AG09309 (cell line): ENCODE data around the gene IL17RB.

Source experiments
- DNase-seq: peaks from one replicate; pipeline ENCODE4 v3.0.0-alpha.2; 2010; ENCODE audit warnings: low read depth
- H3K4me3 ChIP-seq: 2 replicates; pipeline ENCODE4 v1.5.1; 2011; ENCODE audit warnings: mild to moderate bottlenecking, low read depth, low read length, moderate library complexity; ENCODE audit not compliant: control insufficient read depth
- TF ChIP-seq, protein P1 (sequence below): IDR thresholded peaks from 2 replicates; pipeline ENCODE4 v1.5.1; 2011; ENCODE audit warnings: mild to moderate bottlenecking, low read depth, low read length, inconsistent platforms; ENCODE audit not compliant: insufficient read depth, control insufficient read depth; ENCODE audit errors: missing control alignments

The IL17RB gene

DNA sequence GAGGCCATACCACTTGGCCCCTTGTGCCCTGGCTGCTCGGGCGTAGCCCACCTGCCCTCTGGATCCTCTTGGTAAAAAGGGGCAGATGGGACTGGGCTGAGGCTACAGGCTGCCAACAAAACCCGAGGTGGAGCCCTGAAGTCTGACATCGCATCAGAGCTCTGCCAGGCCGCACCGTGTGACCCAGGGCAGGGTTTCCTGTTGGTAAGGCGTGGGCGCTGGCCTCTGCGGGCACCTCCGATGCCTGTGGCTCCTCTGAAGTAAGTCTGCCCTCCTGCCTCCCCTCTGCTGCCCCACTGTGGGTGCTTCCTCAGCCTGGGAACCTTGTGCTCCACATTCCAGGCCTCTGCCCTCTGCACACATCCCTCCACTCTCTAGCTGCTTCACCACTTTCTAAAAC, 9.0 kb upstream of the IL17RB start:
- TF ChIP-seq, protein P1, sequence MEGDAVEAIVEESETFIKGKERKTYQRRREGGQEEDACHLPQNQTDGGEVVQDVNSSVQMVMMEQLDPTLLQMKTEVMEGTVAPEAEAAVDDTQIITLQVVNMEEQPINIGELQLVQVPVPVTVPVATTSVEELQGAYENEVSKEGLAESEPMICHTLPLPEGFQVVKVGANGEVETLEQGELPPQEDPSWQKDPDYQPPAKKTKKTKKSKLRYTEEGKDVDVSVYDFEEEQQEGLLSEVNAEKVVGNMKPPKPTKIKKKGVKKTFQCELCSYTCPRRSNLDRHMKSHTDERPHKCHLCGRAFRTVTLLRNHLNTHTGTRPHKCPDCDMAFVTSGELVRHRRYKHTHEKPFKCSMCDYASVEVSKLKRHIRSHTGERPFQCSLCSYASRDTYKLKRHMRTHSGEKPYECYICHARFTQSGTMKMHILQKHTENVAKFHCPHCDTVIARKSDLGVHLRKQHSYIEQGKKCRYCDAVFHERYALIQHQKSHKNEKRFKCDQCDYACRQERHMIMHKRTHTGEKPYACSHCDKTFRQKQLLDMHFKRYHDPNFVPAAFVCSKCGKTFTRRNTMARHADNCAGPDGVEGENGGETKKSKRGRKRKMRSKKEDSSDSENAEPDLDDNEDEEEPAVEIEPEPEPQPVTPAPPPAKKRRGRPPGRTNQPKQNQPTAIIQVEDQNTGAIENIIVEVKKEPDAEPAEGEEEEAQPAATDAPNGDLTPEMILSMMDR: no peak
- no peak for DNase-seq
- no peak overlapping the region for H3K4me3 ChIP-seq

DNA sequence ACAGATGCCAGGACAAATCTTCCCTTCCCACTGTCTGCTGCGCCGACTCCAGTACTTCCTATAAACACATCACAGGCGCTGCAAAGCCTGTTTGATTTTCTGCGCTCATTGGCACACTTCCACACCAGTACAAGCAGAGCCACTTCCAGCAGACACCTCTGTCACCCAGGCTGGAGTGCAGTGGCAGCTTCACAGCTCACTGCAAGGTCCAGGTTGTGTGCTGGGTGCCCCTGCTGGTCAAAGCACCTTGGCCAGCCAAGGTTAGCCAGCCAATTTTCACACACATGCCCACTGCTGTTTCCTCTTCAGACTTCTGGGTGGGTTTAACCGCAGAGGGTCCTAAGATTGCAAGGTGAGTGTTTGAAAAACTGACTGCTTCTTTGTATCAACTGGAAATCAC, 5.1 kb upstream of the IL17RB start:
- TF ChIP-seq, protein P1: no peak

DNA sequence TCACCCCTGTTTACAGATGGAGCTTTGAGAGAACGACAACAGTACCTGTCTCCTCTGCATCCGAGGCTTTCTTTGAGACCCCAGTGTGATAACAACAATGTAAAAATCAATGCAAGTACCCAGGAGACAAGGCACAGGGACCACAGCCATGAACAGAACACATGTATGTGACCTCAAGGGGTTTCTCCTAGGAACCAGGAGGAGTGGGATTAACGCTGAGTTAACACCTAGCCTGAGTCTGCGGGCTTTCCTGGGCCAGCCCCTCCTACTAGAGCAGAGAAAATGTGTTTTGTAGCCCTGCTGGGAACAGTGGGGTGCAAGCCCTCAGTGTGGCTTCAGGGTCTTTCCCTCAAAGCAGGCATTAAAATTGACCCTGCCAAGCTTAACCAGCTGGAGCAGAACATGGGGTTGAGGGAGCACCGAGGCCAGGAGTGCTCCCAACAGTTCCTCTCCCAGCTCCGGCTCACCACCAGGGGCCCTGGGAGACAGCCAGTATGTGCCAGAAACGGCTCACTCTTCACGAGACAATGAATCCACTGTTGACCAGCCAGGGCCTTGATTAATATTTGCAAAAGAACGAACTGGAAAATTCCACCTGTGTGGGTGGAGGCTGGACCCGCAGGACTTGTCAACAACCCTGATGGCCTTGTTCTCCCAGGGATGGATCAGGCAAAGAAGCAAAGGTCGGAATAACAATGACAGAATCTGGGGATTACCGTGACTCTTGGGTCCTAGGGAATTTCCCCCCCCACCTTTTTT, 3.8 kb upstream of the IL17RB start:
- DNase-seq: no peak
- TF ChIP-seq, protein P1: peak; percentile 12
- no peak overlapping the region for H3K4me3 ChIP-seq

More for the DNA sequence above, 5.1 kb upstream of the IL17RB start:
- no peak overlapping the region for H3K4me3 ChIP-seq
- no peak for DNase-seq

DNA sequence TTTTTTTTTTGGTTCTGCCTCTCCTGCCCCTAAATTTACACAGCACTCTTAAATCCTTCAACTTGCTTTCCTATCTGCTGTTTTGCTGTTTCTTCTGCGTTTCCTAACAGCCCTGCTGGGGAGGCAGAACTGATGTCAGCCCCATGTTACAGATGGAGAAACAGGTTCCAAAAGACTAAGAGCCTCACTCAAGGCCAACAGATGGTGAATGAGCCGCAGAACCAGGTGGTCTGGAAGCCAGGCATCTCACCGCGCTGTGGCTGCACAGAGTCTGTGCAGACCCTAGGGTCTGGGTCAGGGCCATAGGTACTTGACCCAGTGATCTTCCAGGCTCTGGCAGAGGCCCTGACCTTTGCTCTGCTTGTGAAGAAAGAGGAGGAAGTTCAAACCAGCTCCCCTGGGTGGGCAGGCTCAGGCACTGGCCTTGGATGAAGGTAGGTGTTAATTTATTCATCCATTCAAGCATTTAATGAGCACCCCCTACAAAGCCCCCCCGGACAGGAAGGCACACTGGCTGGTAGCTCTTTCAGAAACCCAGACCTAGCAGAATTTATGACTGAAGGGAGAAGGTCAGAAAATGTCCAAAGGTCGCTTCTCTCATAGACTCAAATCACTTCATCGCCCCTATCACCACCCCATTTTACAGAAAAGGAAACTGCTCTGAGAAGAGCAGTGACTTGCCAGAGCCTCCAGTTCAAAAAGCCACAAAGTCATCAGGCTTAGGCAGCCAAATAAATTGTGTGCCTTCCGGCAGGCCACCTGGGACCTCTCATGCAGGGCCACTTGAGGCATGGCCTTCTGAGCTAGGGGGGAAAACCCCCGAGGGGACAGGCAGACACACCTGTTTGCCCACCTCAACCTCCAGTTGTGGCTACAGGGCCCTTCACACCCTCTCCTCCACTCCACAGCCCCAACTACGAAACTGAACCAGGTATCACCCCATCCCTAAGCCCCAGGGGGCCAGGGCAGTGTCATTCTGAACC, 2.9 kb upstream of the IL17RB start:
- TF ChIP-seq, protein P1: no peak
- no peak overlapping the region for H3K4me3 ChIP-seq
- no peak for DNase-seq

DNA sequence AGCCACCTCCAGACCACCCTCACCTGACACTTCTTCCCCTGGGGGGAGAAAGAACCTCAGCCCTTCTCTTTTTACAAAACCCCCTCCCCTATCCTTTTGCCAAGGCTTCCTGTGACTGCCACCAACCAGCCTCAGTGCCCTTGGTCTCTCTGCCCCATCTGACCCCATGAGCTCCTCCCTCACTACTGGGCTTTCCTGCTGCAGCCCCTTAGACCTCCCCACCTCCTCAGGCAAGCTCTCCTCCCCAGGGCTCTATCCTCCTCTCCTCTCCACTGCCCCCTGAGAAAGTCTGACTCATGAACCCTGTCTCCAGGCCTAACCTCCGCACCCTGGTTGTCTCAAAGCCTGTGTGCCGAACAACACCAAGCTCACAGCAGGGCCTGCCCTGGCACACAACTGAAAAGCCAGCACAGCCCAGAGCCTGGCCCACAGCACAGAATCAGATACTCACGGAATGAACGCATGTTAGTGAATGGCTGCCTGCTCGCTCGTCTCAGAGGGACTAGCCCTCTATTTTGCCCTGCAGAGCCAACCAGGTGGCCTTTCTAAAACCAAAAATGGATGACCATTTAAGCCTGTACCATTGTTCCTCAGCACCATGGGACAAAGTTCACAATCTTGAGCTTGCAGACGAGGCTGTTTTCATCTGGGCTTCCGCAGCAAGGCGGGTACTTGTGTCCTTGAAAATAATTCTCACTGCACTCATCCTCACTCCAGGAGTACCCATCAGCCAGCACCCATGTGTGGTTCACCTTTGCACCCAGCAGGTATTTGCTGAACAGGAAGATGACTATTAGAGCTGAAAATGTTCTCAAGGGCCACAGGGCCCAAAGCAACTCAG, 1.9 kb upstream of the IL17RB start:
- TF ChIP-seq, protein P1: no peak
- H3K4me3 ChIP-seq: no peak overlapping the region
- no peak for DNase-seq
